Measurements from ENCODE around the gene DTX1. TPM values are rescaled to one million over a fixed set of nuclear protein-coding genes. Genes with fewer than 3 reads are reported as not detected.
A peak's percentile ranks its signal among the peaks of the same experiment; 100 is the strongest.

DTX1 gene
- total RNA-seq, 1 experiment from 2014 or later: 3.0 TPM

DNA sequence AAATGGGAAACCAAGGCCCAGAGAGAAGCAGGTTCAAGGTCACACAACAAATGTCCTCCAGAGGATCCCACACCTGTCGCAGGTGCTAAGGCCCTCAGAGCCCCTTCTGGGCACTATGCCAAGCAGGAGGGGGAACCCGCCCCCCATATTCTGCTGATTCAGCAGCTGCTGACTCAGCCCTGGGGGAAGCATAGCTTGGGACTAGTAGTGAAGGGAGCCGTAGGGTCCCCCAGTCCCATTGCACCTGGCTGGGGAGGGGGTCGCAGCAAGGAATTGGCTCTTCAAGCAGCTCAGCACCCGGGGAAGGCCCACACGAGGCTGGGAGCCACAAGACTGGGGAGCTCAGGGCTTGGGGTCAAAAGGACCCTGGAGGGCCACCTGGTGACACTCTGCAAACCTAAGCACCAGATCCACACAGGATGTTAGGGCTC, 78.0 kb downstream of the DTX1 start:
- Histone ChIP-seq H2BK120ac (ENCODE audit: low read depth, low read length, poor library complexity, severe bottlenecking) (no peak overlapping the region), H3T11ph (ENCODE audit: low read length) (no peak overlapping the region), H3K4me2 (ENCODE audit: insufficient read depth, insufficient read length, low read length) (peak overlapping the region; percentile 46), H3K27ac (ENCODE audit: insufficient read length, low read depth, low read length) (no peak overlapping the region), H2AFZ (ENCODE audit: low read length) (no peak overlapping the region), H2BK12ac (ENCODE audit: insufficient read length, low read depth, low read length) (no peak overlapping the region), H3K79me1 (ENCODE audit: insufficient read depth, low read depth, low read length, poor library complexity, severe bottlenecking) (no peaks in the 10 kb centered on the region), H2BK15ac (ENCODE audit: low read depth, low read length) (no peak overlapping the region), H3K27me3 (ENCODE audit: insufficient read depth, low read length) (no peaks in the 10 kb centered on the region), H3K4me1 (ENCODE audit: insufficient read depth, low read length) (no peaks in the 10 kb centered on the region), H3K14ac (ENCODE audit: insufficient read depth, low read length) (no peak overlapping the region; the same call in 1 of the 2 replicates), H4K8ac (replicated peaks; ENCODE audit: insufficient read length, low read depth, low read length) (no peak overlapping the region), H3K9me3 (ENCODE audit: control insufficient read depth, low read depth, low read length) (no peaks in the 10 kb centered on the region), H3K56ac (ENCODE audit: insufficient read length, low read depth, low read length) (no peak overlapping the region), H4K20me1 (ENCODE audit: control insufficient read depth, insufficient read depth, insufficient read length) (no peaks in the 10 kb centered on the region), H3K23me2 (ENCODE audit: insufficient read length, low read depth, low read length, poor library complexity, severe bottlenecking) (peaks cover 12% of the 10 kb centered on the region), H3K23ac (ENCODE audit: insufficient read length, low read depth, low read length) (no peak overlapping the region), H4K91ac (ENCODE audit: insufficient read length, low read depth, low read length) (no peak overlapping the region), H4K5ac (ENCODE audit: insufficient read length, low read depth, low read length) (no peak overlapping the region), H3K4ac (ENCODE audit: low read depth, low read length) (no peak overlapping the region), H3K18ac (ENCODE audit: insufficient read length, low read depth, low read length) (no peak overlapping the region), H2BK5ac (ENCODE audit: insufficient read length, low read length) (no peak overlapping the region), H3K79me2 (ENCODE audit: insufficient read depth, low read length) (no peaks in the 10 kb centered on the region), H3K9ac (ENCODE audit: extremely low read depth, insufficient read length, low read length) (no peak overlapping the region), H2BK20ac (ENCODE audit: low read depth, low read length, poor library complexity, severe bottlenecking) (no peak overlapping the region), H2AK5ac (ENCODE audit: insufficient read length, low read length) (no peak overlapping the region)
- no peak for DNase-seq
- Mint-ChIP-seq H3K9me3 (peaks cover 0 to under 1% of the 10 kb centered on the region in 2 experiments; a peak in 2 of 5 replicates), H3K4me1 (peaks cover 12 to 20% of the 10 kb centered on the region in 2 experiments), H3K36me3 (ENCODE audit: insufficient read depth in 1 of 3, low read depth in 3 of 3) (no peaks in the 10 kb centered on the region), H3K27ac (no peak overlapping the region), H3K27me3 (ENCODE audit: low read depth) (peaks cover 36% of the 10 kb centered on the region), H3K4me3 (peak overlapping the region; percentile 69 to 84)
- WGBS (ENCODE audit: extremely low coverage, insufficient read length, low lambda C conversion rate): no CpG with 5 or more reads among the region's 6 CpGs
- TF ChIP-seq, protein P1, sequence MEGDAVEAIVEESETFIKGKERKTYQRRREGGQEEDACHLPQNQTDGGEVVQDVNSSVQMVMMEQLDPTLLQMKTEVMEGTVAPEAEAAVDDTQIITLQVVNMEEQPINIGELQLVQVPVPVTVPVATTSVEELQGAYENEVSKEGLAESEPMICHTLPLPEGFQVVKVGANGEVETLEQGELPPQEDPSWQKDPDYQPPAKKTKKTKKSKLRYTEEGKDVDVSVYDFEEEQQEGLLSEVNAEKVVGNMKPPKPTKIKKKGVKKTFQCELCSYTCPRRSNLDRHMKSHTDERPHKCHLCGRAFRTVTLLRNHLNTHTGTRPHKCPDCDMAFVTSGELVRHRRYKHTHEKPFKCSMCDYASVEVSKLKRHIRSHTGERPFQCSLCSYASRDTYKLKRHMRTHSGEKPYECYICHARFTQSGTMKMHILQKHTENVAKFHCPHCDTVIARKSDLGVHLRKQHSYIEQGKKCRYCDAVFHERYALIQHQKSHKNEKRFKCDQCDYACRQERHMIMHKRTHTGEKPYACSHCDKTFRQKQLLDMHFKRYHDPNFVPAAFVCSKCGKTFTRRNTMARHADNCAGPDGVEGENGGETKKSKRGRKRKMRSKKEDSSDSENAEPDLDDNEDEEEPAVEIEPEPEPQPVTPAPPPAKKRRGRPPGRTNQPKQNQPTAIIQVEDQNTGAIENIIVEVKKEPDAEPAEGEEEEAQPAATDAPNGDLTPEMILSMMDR (conservative IDR thresholded peaks at IDR 0.05): no peak

Measured in H9 (cell line).